IMR-90 (cell line): Measurements from ENCODE around the gene CETN2. TPM values are rescaled to one million over a fixed set of nuclear protein-coding genes. Genes with fewer than 3 reads are reported as not detected.

Experiments used
- ATAC-seq: fragments of 200-7000 bp; cut with Tn5 transposase; 2 replicates; pipeline ENCODE4 v1.9.1; 2020; ENCODE audit warnings: low read depth, mild to moderate bottlenecking, moderate library complexity
- BruUV-seq: library from RNA; stranded (reverse); fragments of 400-500 nt; replicated peaks from 2 replicates; lab custom pipeline; 2021; lab: Mats Ljungman, UMichigan
- CTCF ChIA-PET: fragments of 300-600 bp; formaldehyde crosslinking; extraction: SDS; loops from one replicate; lab custom pipeline; 2021; ENCODE audit warnings: antibody characterized with exemption; lab: Yijun Ruan, JAX
- POLR2A ChIA-PET: fragments of 300-600 bp; sonication (Branson Sonifier 250); formaldehyde crosslinking; loops from one replicate; lab custom pipeline; 2022; ENCODE audit warnings: antibody characterized with exemption; ENCODE audit not compliant: unreplicated experiment; lab: Charles Lee
- DNase-seq: peaks from one replicate; pipeline ENCODE4 v3.0.0; 2013
- H2AFZ ChIP-seq: replicated peaks from 2 replicates; pipeline ENCODE3; 2013; ENCODE audit warnings: low read length, mild to moderate bottlenecking; ENCODE audit not compliant: poor library complexity
- H2AK5ac ChIP-seq: 2 replicates; pipeline ENCODE4 v1.6.1; 2013; ENCODE audit warnings: low read depth, low read length, inconsistent platforms
- H2AK9ac ChIP-seq: replicated peaks from 2 replicates; pipeline ENCODE3; 2013; ENCODE audit warnings: mild to moderate bottlenecking, low read depth, low read length, moderate library complexity; ENCODE audit not compliant: poor library complexity
- H2BK120ac ChIP-seq: 2 replicates; pipeline ENCODE4 v1.6.1; 2013; ENCODE audit warnings: low read depth, low read length, inconsistent platforms
- H2BK15ac ChIP-seq: 3 replicates; pipeline ENCODE4 v1.6.1; 2013; ENCODE audit warnings: low read depth, low read length, inconsistent platforms
- H2BK20ac ChIP-seq: 2 replicates; pipeline ENCODE4 v1.6.1; 2013; ENCODE audit warnings: low read depth, mild to moderate bottlenecking, inconsistent platforms, low read length, moderate library complexity
- H2BK5ac ChIP-seq: 2 replicates; pipeline ENCODE4 v1.6.1; 2013; ENCODE audit warnings: mild to moderate bottlenecking, low read depth, low read length, inconsistent platforms; ENCODE audit not compliant: poor library complexity, severe bottlenecking
- H3K14ac ChIP-seq: replicated peaks from 2 replicates; pipeline ENCODE4 v1.6.1; 2013; ENCODE audit warnings: low read depth, low read length, inconsistent platforms
- H3K18ac ChIP-seq: 2 replicates; pipeline ENCODE4 v1.6.1; 2013; ENCODE audit warnings: low read depth, low read length, control low read depth
- H3K23ac ChIP-seq: 2 replicates; pipeline ENCODE4 v1.6.1; 2013; ENCODE audit warnings: low read depth, low read length, inconsistent platforms
- H3K27ac ChIP-seq: 2 replicates; pipeline ENCODE4 v1.5.1; 2013; ENCODE audit warnings: mild to moderate bottlenecking, control low read depth, low read length; ENCODE audit not compliant: insufficient read depth
- H3K27me3 ChIP-seq: 2 replicates; pipeline ENCODE4 v1.6.1; 2013; ENCODE audit warnings: low read length; ENCODE audit not compliant: control insufficient read depth, insufficient read depth
- H3K36me3 ChIP-seq: 2 replicates; pipeline ENCODE4 v1.6.1; 2013; ENCODE audit warnings: low read length, mixed read lengths; ENCODE audit not compliant: control insufficient read depth, insufficient read depth
- H3K4ac ChIP-seq: 2 replicates; pipeline ENCODE4 v1.6.1; 2013; ENCODE audit warnings: low read depth, low read length, inconsistent platforms
- H3K4me1 ChIP-seq: 2 replicates; pipeline ENCODE4 v1.6.1; 2013; ENCODE audit warnings: low read length, mixed read lengths; ENCODE audit not compliant: control insufficient read depth, insufficient read depth
- H3K4me2 ChIP-seq: 2 replicates; pipeline ENCODE4 v1.6.1; 2013; ENCODE audit warnings: low read depth, mild to moderate bottlenecking, control low read depth, low read length, moderate library complexity
- H3K4me3 ChIP-seq: 2 replicates; pipeline ENCODE4 v1.5.1; 2013; ENCODE audit warnings: low read depth, mild to moderate bottlenecking, control low read depth, low read length, moderate library complexity; ENCODE audit not compliant: insufficient read depth
- H3K56ac ChIP-seq: 2 replicates; pipeline ENCODE4 v1.6.1; 2013; ENCODE audit warnings: low read length, inconsistent platforms; ENCODE audit not compliant: insufficient read depth; ENCODE audit errors: extremely low read depth
- H3K79me1 ChIP-seq, 2 experiments: 2 replicates each; pipeline ENCODE4 v1.6.1; 2013; ENCODE audit warnings: low read length in 2 of 2, inconsistent platforms in 1 of 2, low read depth in 1 of 2
- H3K9ac ChIP-seq: 2 replicates; pipeline ENCODE4 v1.6.1; 2013; ENCODE audit warnings: low read depth, low read length, control low read depth
- H3K9me1 ChIP-seq: 2 replicates; pipeline ENCODE4 v1.6.1; 2013; ENCODE audit warnings: low read length, inconsistent platforms; ENCODE audit not compliant: insufficient read depth
- H3K9me3 ChIP-seq: 2 replicates; pipeline ENCODE4 v1.6.1; 2013; ENCODE audit warnings: low read length; ENCODE audit not compliant: control insufficient read depth, insufficient read depth
- H4K20me1 ChIP-seq: 2 replicates; pipeline ENCODE4 v1.6.1; 2013; ENCODE audit warnings: low read length, inconsistent platforms; ENCODE audit not compliant: insufficient read depth
- H4K5ac ChIP-seq: 2 replicates; pipeline ENCODE4 v1.6.1; 2013; ENCODE audit warnings: mild to moderate bottlenecking, low read depth, low read length, control low read depth
- H4K8ac ChIP-seq, 2 experiments: 2 replicates each; pipeline ENCODE4 v1.6.1; 2013; ENCODE audit warnings: low read depth in 2 of 2, low read length in 2 of 2, control low read depth in 1 of 2, inconsistent platforms in 1 of 2
- H4K91ac ChIP-seq: 2 replicates; pipeline ENCODE4 v1.6.1; 2013; ENCODE audit warnings: low read depth, low read length, inconsistent platforms; ENCODE audit not compliant: insufficient read depth
- BHLHE40 ChIP-seq: fragments of 150-350 bp; IDR thresholded peaks from 2 replicates; pipeline ENCODE4 v1.6.1; 2016; ENCODE audit warnings: mild to moderate bottlenecking, low read depth, low read length
- CEBPB ChIP-seq: IDR thresholded peaks from 2 replicates; pipeline ENCODE4 v1.6.1; 2012; ENCODE audit warnings: low read depth, low read length, improper control_type of control experiment
- CHD1 ChIP-seq: IDR thresholded peaks from 2 replicates; pipeline ENCODE4 v1.6.1; 2012; ENCODE audit warnings: low read depth, low read length, improper control_type of control experiment
- FOS ChIP-seq: fragments of 150-350 bp; IDR thresholded peaks from 2 replicates; pipeline ENCODE4 v1.6.1; 2016; ENCODE audit warnings: low read depth, low read length
- MAZ ChIP-seq: IDR thresholded peaks from 2 replicates; pipeline ENCODE4 v1.6.1; 2012; ENCODE audit warnings: low read depth, mild to moderate bottlenecking, low read length, improper control_type of control experiment, moderate library complexity, borderline replicate concordance
- POLR2A ChIP-seq: IDR thresholded peaks from 2 replicates; pipeline ENCODE4 v1.6.1; 2012; ENCODE audit warnings: mild to moderate bottlenecking, low read depth, low read length
- RAD21 ChIP-seq: IDR thresholded peaks from 2 replicates; pipeline ENCODE4 v1.6.1; 2012; ENCODE audit warnings: low read length, improper control_type of control experiment
- RCOR1 ChIP-seq: IDR thresholded peaks from 2 replicates; pipeline ENCODE4 v1.6.1; 2012; ENCODE audit warnings: mild to moderate bottlenecking, low read length, improper control_type of control experiment; ENCODE audit not compliant: insufficient replicate concordance
- WGBS, 2 experiments: methylation state at CpG; one replicate each; pipeline versions ENCODE4 v1.1.5 to v1.1.7; 2013; ENCODE audit warnings: missing lambda C conversion rate in 2 of 2; ENCODE audit not compliant: insufficient read length in 1 of 2; ENCODE audit errors: extremely low coverage in 2 of 2; 5-methylcytosine and 5-hydroxymethylcytosine counted together
- dilution Hi-C: fragments of 300-500 bp; cut with HindIII; formaldehyde crosslinking; loops from one replicate; pipeline ENCODE4 v1.14.3; 2018; ENCODE audit warnings: low sequenced_read_pairs; ENCODE audit not compliant: unreplicated experiment
- in situ Hi-C: fragments of 300-500 bp; cut with MboI; formaldehyde crosslinking; loops from 3 replicates; pipeline ENCODE4 v1.14.3; 2019; ENCODE audit warnings: low sequenced_read_pairs, inconsistent platforms, mixed read lengths
- intact Hi-C: fragments of 100-400 bp; cut with micrococcal nuclease; formaldehyde crosslinking; loops from 2 replicates; pipeline ENCODE4 v1.10.0; 2022
- polyA plus RNA-seq, 3 experiments: library from polyadenylated mRNA; depleted of rRNA; stranded (reverse); fragments of >200 nt; gene quantifications; 2 replicates each; pipeline ENCODE4 v1.2.3, GENCODE V29; 2012; ENCODE audit warnings: low replicate concordance in 1 of 3
- total RNA-seq: library from RNA; depleted of rRNA; stranded (reverse); fragments of >200 nt; gene quantifications from 2 replicates; pipeline ENCODE4 v1.2.3, GENCODE V29; 2012
- TF ChIP-seq, protein P1 (sequence below): fragments of 150-350 bp; IDR thresholded peaks from 2 replicates; pipeline ENCODE4 v1.6.1; 2017; ENCODE audit warnings: mild to moderate bottlenecking, antibody characterized with exemption, low read length, low read depth
- TF ChIP-seq, protein P2 (sequence below): fragments of 150-350 bp; IDR thresholded peaks from 2 replicates; pipeline ENCODE4 v1.6.1; 2016; ENCODE audit warnings: low read depth, mild to moderate bottlenecking, low read length, moderate library complexity, borderline replicate concordance
- TF ChIP-seq, protein P3 (sequence below): conservative IDR thresholded peaks from 2 replicates; pipeline ENCODE4 v1.5.1; 2012; ENCODE audit warnings: mild to moderate bottlenecking, low read depth, low read length, improper control_type of control experiment

The CETN2 gene
- total and polyA plus RNA-seq, 2 of the 4 experiments (the other 2 are of a cell fraction), result 15.8 to 34.0 TPM

DNA sequence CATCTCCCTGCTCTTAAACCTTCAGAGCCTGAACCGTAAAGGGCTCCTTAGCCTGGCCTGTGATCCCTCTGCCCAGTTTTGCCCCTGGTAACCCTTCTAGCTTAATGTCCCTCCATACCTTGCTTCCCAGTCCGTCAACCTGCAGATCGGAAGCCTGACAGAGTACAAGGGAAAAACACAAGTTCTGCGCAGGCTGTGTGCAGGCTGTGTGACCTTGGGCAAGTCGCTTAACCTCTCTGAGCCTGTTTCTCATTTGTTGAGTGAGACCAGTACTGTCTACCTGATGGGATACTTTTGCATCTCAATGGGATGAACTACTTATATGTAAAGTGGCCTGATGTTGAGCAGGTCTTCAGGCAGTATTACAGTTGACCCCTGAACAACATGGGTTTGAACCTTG is 2.0 kb upstream of the CETN2 start:
- ChIA-PET CTCF (no interaction called here), POLR2A (no interaction called here)
- H3K56ac ChIP-seq, result no peak overlapping the region
- no peak overlapping the region for H3K4me2 ChIP-seq
- H3K36me3 ChIP-seq, result no peaks in the 10 kb centered on the region; the same call in none of the 2 replicates
- 71% methylated on average over 1 of the region's 5 CpGs; no CpG with 5 or more reads in 1 of the 2 experiments for WGBS, 2 experiments
- H2BK20ac ChIP-seq, result no peak overlapping the region
- no peak for ATAC-seq
- H2BK15ac ChIP-seq, result no peak overlapping the region
- no TSS peak for BruUV-seq
- no peaks in the 10 kb centered on the region for H3K27me3 ChIP-seq
- in situ Hi-C loops (no loop called here), intact Hi-C loops (no loop called here), dilution Hi-C loops (no loop called here)
- H3K14ac ChIP-seq, result no peak overlapping the region
- no peaks in the 10 kb centered on the region; the same call in 1 of the 2 replicates for H4K20me1 ChIP-seq
- no peak overlapping the region for H3K27ac ChIP-seq
- H3K9me1 ChIP-seq, result no peaks in the 10 kb centered on the region
- no peak overlapping the region for H3K4me3 ChIP-seq
- H3K23ac ChIP-seq, result no peak overlapping the region
- H2AK5ac ChIP-seq, result no peak overlapping the region
- H2AK9ac ChIP-seq, result no peak overlapping the region
- H2AFZ ChIP-seq, result no peak overlapping the region
- no peak overlapping the region for H4K5ac ChIP-seq
- no peak overlapping the region for H2BK5ac ChIP-seq
- 0 out of 2 replicates have a peak, but pooled peaks cover 2% of the 10 kb centered on the region for H3K4me1 ChIP-seq
- H4K91ac ChIP-seq, result no peak overlapping the region
- H4K8ac ChIP-seq, result no peak overlapping the region
- TF ChIP-seq, protein P1, sequence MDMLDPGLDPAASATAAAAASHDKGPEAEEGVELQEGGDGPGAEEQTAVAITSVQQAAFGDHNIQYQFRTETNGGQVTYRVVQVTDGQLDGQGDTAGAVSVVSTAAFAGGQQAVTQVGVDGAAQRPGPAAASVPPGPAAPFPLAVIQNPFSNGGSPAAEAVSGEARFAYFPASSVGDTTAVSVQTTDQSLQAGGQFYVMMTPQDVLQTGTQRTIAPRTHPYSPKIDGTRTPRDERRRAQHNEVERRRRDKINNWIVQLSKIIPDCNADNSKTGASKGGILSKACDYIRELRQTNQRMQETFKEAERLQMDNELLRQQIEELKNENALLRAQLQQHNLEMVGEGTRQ, result no peak
- TF ChIP-seq, protein P2, sequence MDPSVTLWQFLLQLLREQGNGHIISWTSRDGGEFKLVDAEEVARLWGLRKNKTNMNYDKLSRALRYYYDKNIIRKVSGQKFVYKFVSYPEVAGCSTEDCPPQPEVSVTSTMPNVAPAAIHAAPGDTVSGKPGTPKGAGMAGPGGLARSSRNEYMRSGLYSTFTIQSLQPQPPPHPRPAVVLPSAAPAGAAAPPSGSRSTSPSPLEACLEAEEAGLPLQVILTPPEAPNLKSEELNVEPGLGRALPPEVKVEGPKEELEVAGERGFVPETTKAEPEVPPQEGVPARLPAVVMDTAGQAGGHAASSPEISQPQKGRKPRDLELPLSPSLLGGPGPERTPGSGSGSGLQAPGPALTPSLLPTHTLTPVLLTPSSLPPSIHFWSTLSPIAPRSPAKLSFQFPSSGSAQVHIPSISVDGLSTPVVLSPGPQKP, result no peak
- TF ChIP-seq CHD1, result no peak
- TF ChIP-seq MAZ, result no peak
- no peak for TF ChIP-seq RCOR1
- TF ChIP-seq RAD21, result no peak
- no peak for TF ChIP-seq POLR2A
- TF ChIP-seq, protein P3, sequence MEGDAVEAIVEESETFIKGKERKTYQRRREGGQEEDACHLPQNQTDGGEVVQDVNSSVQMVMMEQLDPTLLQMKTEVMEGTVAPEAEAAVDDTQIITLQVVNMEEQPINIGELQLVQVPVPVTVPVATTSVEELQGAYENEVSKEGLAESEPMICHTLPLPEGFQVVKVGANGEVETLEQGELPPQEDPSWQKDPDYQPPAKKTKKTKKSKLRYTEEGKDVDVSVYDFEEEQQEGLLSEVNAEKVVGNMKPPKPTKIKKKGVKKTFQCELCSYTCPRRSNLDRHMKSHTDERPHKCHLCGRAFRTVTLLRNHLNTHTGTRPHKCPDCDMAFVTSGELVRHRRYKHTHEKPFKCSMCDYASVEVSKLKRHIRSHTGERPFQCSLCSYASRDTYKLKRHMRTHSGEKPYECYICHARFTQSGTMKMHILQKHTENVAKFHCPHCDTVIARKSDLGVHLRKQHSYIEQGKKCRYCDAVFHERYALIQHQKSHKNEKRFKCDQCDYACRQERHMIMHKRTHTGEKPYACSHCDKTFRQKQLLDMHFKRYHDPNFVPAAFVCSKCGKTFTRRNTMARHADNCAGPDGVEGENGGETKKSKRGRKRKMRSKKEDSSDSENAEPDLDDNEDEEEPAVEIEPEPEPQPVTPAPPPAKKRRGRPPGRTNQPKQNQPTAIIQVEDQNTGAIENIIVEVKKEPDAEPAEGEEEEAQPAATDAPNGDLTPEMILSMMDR, result no peak
- no peak for TF ChIP-seq CEBPB
- TF ChIP-seq BHLHE40, result no peak
- TF ChIP-seq FOS, result no peak
- H3K4ac ChIP-seq, result no peak overlapping the region
- H3K79me1 ChIP-seq, result peaks cover 5 to 11% of the 10 kb centered on the region in 2 experiments; a peak in 2 of 4 replicates
- no peak overlapping the region for H2BK120ac ChIP-seq
- no peak for DNase-seq
- H3K9ac ChIP-seq, result no peak overlapping the region
- H3K9me3 ChIP-seq, result no peaks in the 10 kb centered on the region
- H3K18ac ChIP-seq, result no peak overlapping the region
